ENCODE measurements around the gene LDHAL6B. TPM values are rescaled to one million over a fixed set of nuclear protein-coding genes. Genes with fewer than 3 reads are reported as not detected.

The LDHAL6B gene
- total RNA-seq, 1 donor from 2014 or later: 3.6 TPM

- no peak for DNase-seq (ENCODE audit: low spot score)
Observed at GRCh38 chr15:59216911-59217310, 10.3 kb downstream of the LDHAL6B start.

- DNase-seq (ENCODE audit: low spot score): no peak
Observed at GRCh38 chr15:59217876-59218498, 11.3 kb downstream of the LDHAL6B start.

GRCh38 chr15:59218710-59219109 lies 12.1 kb downstream of the LDHAL6B start:
- DNase-seq (ENCODE audit: low spot score): no peak

- peak; percentile 29 for DNase-seq (ENCODE audit: low spot score)
Observed at GRCh38 chr15:59221511-59222505, 15.2 kb downstream of the LDHAL6B start.

GRCh38 chr15:59222906-59223550 lies 16.4 kb downstream of the LDHAL6B start:
- no peak for DNase-seq (ENCODE audit: low spot score)

GRCh38 chr15:59223736-59224135 lies 17.1 kb downstream of the LDHAL6B start:
- no peak for DNase-seq (ENCODE audit: low spot score)

GRCh38 chr15:59224474-59224873 lies 17.8 kb downstream of the LDHAL6B start:
- no peak for DNase-seq (ENCODE audit: low spot score)

- DNase-seq (ENCODE audit: low spot score): no peak
Observed at GRCh38 chr15:59227021-59227420, 20.4 kb downstream of the LDHAL6B start.

- no peak for DNase-seq (ENCODE audit: low spot score)
Observed at GRCh38 chr15:59229015-59229414, 22.4 kb downstream of the LDHAL6B start.

- no peak for DNase-seq (ENCODE audit: low spot score)
Observed at GRCh38 chr15:59229453-59229852, 22.8 kb downstream of the LDHAL6B start.

GRCh38 chr15:59230531-59231055 lies 23.9 kb downstream of the LDHAL6B start:
- no peak for DNase-seq (ENCODE audit: low spot score)

- no peak for DNase-seq (ENCODE audit: low spot score)
Observed at GRCh38 chr15:59232476-59232875, 25.8 kb downstream of the LDHAL6B start.

GRCh38 chr15:59236394-59236793 lies 29.8 kb downstream of the LDHAL6B start:
- no peak for DNase-seq (ENCODE audit: low spot score)

- no peak for DNase-seq (ENCODE audit: low spot score)
Observed at GRCh38 chr15:59237119-59237855, 30.6 kb downstream of the LDHAL6B start.

GRCh38 chr15:59237924-59238331 lies 31.3 kb downstream of the LDHAL6B start:
- DNase-seq (ENCODE audit: low spot score): no peak

GRCh38 chr15:59240036-59240435 lies 33.4 kb downstream of the LDHAL6B start:
- DNase-seq (ENCODE audit: low spot score): no peak

GRCh38 chr15:59242649-59243048 lies 36.0 kb downstream of the LDHAL6B start:
- DNase-seq (ENCODE audit: low spot score): no peak

GRCh38 chr15:59243622-59244021 lies 37.0 kb downstream of the LDHAL6B start:
- DNase-seq (ENCODE audit: low spot score): no peak

- DNase-seq (ENCODE audit: low spot score): no peak
Observed at GRCh38 chr15:59244337-59244736, 37.7 kb downstream of the LDHAL6B start.

- DNase-seq (ENCODE audit: low spot score): no peak
Observed at GRCh38 chr15:59245559-59245958, 38.9 kb downstream of the LDHAL6B start.

GRCh38 chr15:59247364-59247763 lies 40.7 kb downstream of the LDHAL6B start:
- peak; percentile 47 for DNase-seq (ENCODE audit: low spot score)
